ENCODE data around the gene BEND5.

DNA sequence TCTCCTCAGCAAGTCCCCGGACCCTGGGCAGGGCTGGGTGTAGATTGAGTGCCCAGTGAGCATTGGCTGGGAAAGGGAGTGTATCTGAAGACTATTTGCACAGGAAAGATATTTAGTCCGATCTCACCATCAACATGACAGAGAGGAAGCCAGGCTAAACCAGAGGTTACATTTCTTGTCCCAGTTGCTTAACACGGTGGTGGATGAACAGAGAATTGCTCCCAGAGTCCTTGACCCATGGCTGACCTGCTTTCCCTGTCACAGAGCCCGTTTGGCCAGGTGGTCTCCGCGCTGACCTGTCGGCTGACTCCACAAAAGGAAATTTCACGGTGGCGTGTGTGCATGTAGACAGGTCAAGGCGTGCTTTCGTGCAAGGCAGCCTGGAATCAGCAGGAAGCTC lies 83.5 kb downstream of the BEND5 start:
- TF ChIP-seq EZH2 (IDR thresholded peaks at IDR 0.05; ENCODE audit: borderline replicate concordance, low read length) = no peak
- TF ChIP-seq, protein P1, sequence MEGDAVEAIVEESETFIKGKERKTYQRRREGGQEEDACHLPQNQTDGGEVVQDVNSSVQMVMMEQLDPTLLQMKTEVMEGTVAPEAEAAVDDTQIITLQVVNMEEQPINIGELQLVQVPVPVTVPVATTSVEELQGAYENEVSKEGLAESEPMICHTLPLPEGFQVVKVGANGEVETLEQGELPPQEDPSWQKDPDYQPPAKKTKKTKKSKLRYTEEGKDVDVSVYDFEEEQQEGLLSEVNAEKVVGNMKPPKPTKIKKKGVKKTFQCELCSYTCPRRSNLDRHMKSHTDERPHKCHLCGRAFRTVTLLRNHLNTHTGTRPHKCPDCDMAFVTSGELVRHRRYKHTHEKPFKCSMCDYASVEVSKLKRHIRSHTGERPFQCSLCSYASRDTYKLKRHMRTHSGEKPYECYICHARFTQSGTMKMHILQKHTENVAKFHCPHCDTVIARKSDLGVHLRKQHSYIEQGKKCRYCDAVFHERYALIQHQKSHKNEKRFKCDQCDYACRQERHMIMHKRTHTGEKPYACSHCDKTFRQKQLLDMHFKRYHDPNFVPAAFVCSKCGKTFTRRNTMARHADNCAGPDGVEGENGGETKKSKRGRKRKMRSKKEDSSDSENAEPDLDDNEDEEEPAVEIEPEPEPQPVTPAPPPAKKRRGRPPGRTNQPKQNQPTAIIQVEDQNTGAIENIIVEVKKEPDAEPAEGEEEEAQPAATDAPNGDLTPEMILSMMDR (conservative IDR thresholded peaks at IDR 0.05 in 1 of 2, IDR thresholded peaks at IDR 0.05 in 1 of 2; ENCODE audit: extremely low read depth in 1 of 2, insufficient read depth in 1 of 2, low read depth in 1 of 2, low read length in 2 of 2) = no peak

Data from mammary epithelial cell (primary cell).